H9 (cell line): Measurements from ENCODE around the gene PODNL1. TPM values are rescaled to one million over a fixed set of nuclear protein-coding genes. Genes with fewer than 3 reads are reported as not detected.

ENCODE experiments used
- DNase-seq: peaks from one replicate; pipeline ENCODE4 v3.0.0-alpha.2; 2017
- H2AFZ ChIP-seq: one replicate; pipeline ENCODE4 v1.6.1; 2013; ENCODE audit warnings: mild to moderate bottlenecking, low read length, control low read depth, moderate library complexity
- H2AK5ac ChIP-seq: 2 replicates; pipeline ENCODE4 v1.6.1; 2013; ENCODE audit warnings: low read length, control low read depth, mixed read lengths; ENCODE audit not compliant: insufficient read length
- H2BK120ac ChIP-seq: one replicate; pipeline ENCODE4 v1.6.1; 2013; ENCODE audit warnings: low read depth, mild to moderate bottlenecking, low read length, control low read depth, inconsistent platforms; ENCODE audit not compliant: poor library complexity, severe bottlenecking
- H2BK12ac ChIP-seq: 2 replicates; pipeline ENCODE4 v1.6.1; 2013; ENCODE audit warnings: low read length, control low read depth, mixed read lengths, low read depth; ENCODE audit not compliant: insufficient read length
- H2BK15ac ChIP-seq: 2 replicates; pipeline ENCODE4 v1.6.1; 2013; ENCODE audit warnings: low read depth, low read length, control low read depth
- H2BK20ac ChIP-seq: one replicate; pipeline ENCODE4 v1.6.1; 2013; ENCODE audit warnings: low read depth, mild to moderate bottlenecking, low read length, control low read depth, inconsistent platforms; ENCODE audit not compliant: poor library complexity, severe bottlenecking
- H2BK5ac ChIP-seq: 2 replicates; pipeline ENCODE4 v1.6.1; 2013; ENCODE audit warnings: low read length, control low read depth, mixed read lengths; ENCODE audit not compliant: insufficient read length
- H3K14ac ChIP-seq: 2 replicates; pipeline ENCODE4 v1.6.1; 2013; ENCODE audit warnings: low read length, control low read depth; ENCODE audit not compliant: insufficient read depth
- H3K18ac ChIP-seq: 2 replicates; pipeline ENCODE4 v1.6.1; 2013; ENCODE audit warnings: low read depth, mild to moderate bottlenecking, mixed read lengths, low read length, control low read depth; ENCODE audit not compliant: insufficient read length
- H3K23ac ChIP-seq: 2 replicates; pipeline ENCODE4 v1.6.1; 2013; ENCODE audit warnings: low read length, control low read depth, mixed read lengths, low read depth; ENCODE audit not compliant: insufficient read length
- H3K23me2 ChIP-seq: 2 replicates; pipeline ENCODE4 v1.6.1; 2013; ENCODE audit warnings: low read depth, mild to moderate bottlenecking, mixed read lengths, low read length, control low read depth; ENCODE audit not compliant: insufficient read length, poor library complexity, severe bottlenecking
- H3K27ac ChIP-seq: 2 replicates; pipeline ENCODE4 v1.5.1; 2013; ENCODE audit warnings: low read length, control low read depth, mixed read lengths, low read depth; ENCODE audit not compliant: insufficient read length
- H3K27me3 ChIP-seq: 2 replicates; pipeline ENCODE4 v1.6.1; 2013; ENCODE audit warnings: low read length, control low read depth, inconsistent platforms; ENCODE audit not compliant: insufficient read depth
- H3K4ac ChIP-seq: 2 replicates; pipeline ENCODE4 v1.6.1; 2013; ENCODE audit warnings: low read depth, mild to moderate bottlenecking, control low read depth, inconsistent platforms, low read length, moderate library complexity
- H3K4me1 ChIP-seq: 2 replicates; pipeline ENCODE4 v1.6.1; 2013; ENCODE audit warnings: low read length, control low read depth, inconsistent platforms; ENCODE audit not compliant: insufficient read depth
- H3K4me2 ChIP-seq: 2 replicates; pipeline ENCODE4 v1.6.1; 2013; ENCODE audit warnings: low read length, control low read depth, mixed read lengths; ENCODE audit not compliant: insufficient read length, insufficient read depth
- H3K56ac ChIP-seq: 2 replicates; pipeline ENCODE4 v1.6.1; 2013; ENCODE audit warnings: low read depth, mild to moderate bottlenecking, mixed read lengths, low read length, control low read depth; ENCODE audit not compliant: insufficient read length
- H3K79me1 ChIP-seq: 2 replicates; pipeline ENCODE4 v1.6.1; 2013; ENCODE audit warnings: low read depth, mild to moderate bottlenecking, moderate library complexity, low read length, control low read depth, inconsistent platforms; ENCODE audit not compliant: insufficient read depth, poor library complexity, severe bottlenecking
- H3K79me2 ChIP-seq: 2 replicates; pipeline ENCODE4 v1.6.1; 2013; ENCODE audit warnings: low read length, control low read depth, inconsistent platforms; ENCODE audit not compliant: insufficient read depth
- H3K9ac ChIP-seq: 2 replicates; pipeline ENCODE4 v1.6.1; 2013; ENCODE audit warnings: low read length, control low read depth, mixed read lengths; ENCODE audit not compliant: insufficient read length; ENCODE audit errors: extremely low read depth
- H3K9me3 ChIP-seq: one replicate; pipeline ENCODE4 v1.6.1; 2013; ENCODE audit warnings: low read depth, low read length, inconsistent platforms; ENCODE audit not compliant: control insufficient read depth
- H3T11ph ChIP-seq: one replicate; pipeline ENCODE4 v1.6.1; 2013; ENCODE audit warnings: mild to moderate bottlenecking, low read length, control low read depth, inconsistent platforms
- H4K20me1 ChIP-seq: one replicate; pipeline ENCODE4 v1.6.1; 2013; ENCODE audit not compliant: control insufficient read depth, insufficient read length, insufficient read depth
- H4K5ac ChIP-seq: 2 replicates; pipeline ENCODE4 v1.6.1; 2013; ENCODE audit warnings: low read depth, mild to moderate bottlenecking, mixed read lengths, low read length, control low read depth; ENCODE audit not compliant: insufficient read length
- H4K8ac ChIP-seq: replicated peaks from 2 replicates; pipeline ENCODE4 v1.6.1; 2013; ENCODE audit warnings: low read length, control low read depth, mixed read lengths, low read depth; ENCODE audit not compliant: insufficient read length
- H4K91ac ChIP-seq: 2 replicates; pipeline ENCODE4 v1.6.1; 2013; ENCODE audit warnings: low read depth, mild to moderate bottlenecking, moderate library complexity, mixed read lengths, low read length, control low read depth; ENCODE audit not compliant: insufficient read length
- H3K27ac Mint-ChIP-seq, 3 experiments: 2 replicates in 2 of 3; 3 replicates in 1 of 3; pipeline ENCODE4 v1.8.0; 2020 to 2021; ENCODE audit warnings: mixed read lengths in 3 of 3, mild to moderate bottlenecking in 1 of 3, moderate library complexity in 1 of 3
- H3K27me3 Mint-ChIP-seq: 2 replicates; pipeline ENCODE4 v1.8.0; 2021; ENCODE audit warnings: low read depth, mild to moderate bottlenecking, moderate library complexity, mixed read lengths
- H3K36me3 Mint-ChIP-seq, 3 experiments: 2 replicates in 2 of 3; 3 replicates in 1 of 3; pipeline ENCODE4 v1.8.0; 2020 to 2021; ENCODE audit warnings: low read depth in 3 of 3, mixed read lengths in 3 of 3; ENCODE audit not compliant: insufficient read depth in 1 of 3
- H3K4me1 Mint-ChIP-seq, 2 experiments: 2 replicates each; pipeline ENCODE4 v1.8.0; 2020; ENCODE audit warnings: mixed read lengths in 2 of 2
- H3K4me3 Mint-ChIP-seq, 2 experiments: 2 replicates in 1 of 2; 3 replicates in 1 of 2; pipeline ENCODE4 v1.8.0; 2020 to 2021; ENCODE audit warnings: mild to moderate bottlenecking in 2 of 2, mixed read lengths in 2 of 2, moderate library complexity in 1 of 2
- H3K9me3 Mint-ChIP-seq, 2 experiments: 2 replicates in 1 of 2; 3 replicates in 1 of 2; pipeline ENCODE4 v1.8.0; 2020; ENCODE audit warnings: mild to moderate bottlenecking in 2 of 2, mixed read lengths in 2 of 2, moderate library complexity in 1 of 2
- WGBS: extraction: QIAGEN DNeasy Blood & Tissue Kit; methylation state at CpG from one replicate; pipeline ENCODE4 v1.1.7; 2013; ENCODE audit warnings: missing lambda C conversion rate, low lambda C conversion rate, mixed read lengths; ENCODE audit not compliant: insufficient read length; ENCODE audit errors: extremely low coverage; 5-methylcytosine and 5-hydroxymethylcytosine counted together
- total RNA-seq: library from RNA; stranded (reverse); gene quantifications from 2 replicates; pipeline ENCODE4 v1.2.1, GENCODE V29; 2021
- TF ChIP-seq, protein P1 (sequence below): fragments of 200-600 bp; sonication (generic); conservative IDR thresholded peaks from 3 replicates; pipeline ENCODE4 v1.8.0; 2021; ENCODE audit warnings: antibody characterized with exemption, mild to moderate bottlenecking

The PODNL1 gene
- total RNA-seq, 1 experiment from 2014 or later: 0.68 TPM

- Histone ChIP-seq H2BK120ac (no peak overlapping the region), H4K8ac (no peak overlapping the region), H3K4me2 (no peak overlapping the region), H2AFZ (no peak overlapping the region), H3K27me3 (no peaks in the 10 kb centered on the region), H3K79me2 (no peaks in the 10 kb centered on the region), H3K9me3 (no peaks in the 10 kb centered on the region), H3K27ac (no peak overlapping the region), H4K5ac (no peak overlapping the region), H3K14ac (no peak overlapping the region), H3T11ph (no peak overlapping the region), H3K4me1 (no peaks in the 10 kb centered on the region), H2BK20ac (no peak overlapping the region), H4K91ac (no peak overlapping the region), H3K23ac (no peak overlapping the region), H2BK5ac (no peak overlapping the region), H2BK12ac (no peak overlapping the region), H3K9ac (no peak overlapping the region), H3K56ac (no peak overlapping the region), H3K4ac (no peak overlapping the region), H3K23me2 (no peaks in the 10 kb centered on the region), H2BK15ac (no peak overlapping the region), H3K18ac (no peak overlapping the region), H2AK5ac (no peak overlapping the region), H4K20me1 (no peaks in the 10 kb centered on the region), H3K79me1 (no peaks in the 10 kb centered on the region)
- no peak overlapping the region for H3K4me3 Mint-ChIP-seq
- no peaks in the 10 kb centered on the region for H3K9me3 Mint-ChIP-seq
- H3K27me3 Mint-ChIP-seq: no peaks in the 10 kb centered on the region
- H3K36me3 Mint-ChIP-seq: peaks cover 4 to 37% (median 9%) of the 10 kb centered on the region in 3 experiments; a peak in 6 of 7 replicates
- DNase-seq: no peak
- peaks cover 13 to 20% of the 10 kb centered on the region in 2 experiments for H3K4me1 Mint-ChIP-seq
- peak overlapping the region in 1 of 3 experiments; percentile 68; a peak in 1 of 7 replicates for H3K27ac Mint-ChIP-seq
- no CpG with 5 or more reads among the region's 11 CpGs for WGBS
- TF ChIP-seq, protein P1, sequence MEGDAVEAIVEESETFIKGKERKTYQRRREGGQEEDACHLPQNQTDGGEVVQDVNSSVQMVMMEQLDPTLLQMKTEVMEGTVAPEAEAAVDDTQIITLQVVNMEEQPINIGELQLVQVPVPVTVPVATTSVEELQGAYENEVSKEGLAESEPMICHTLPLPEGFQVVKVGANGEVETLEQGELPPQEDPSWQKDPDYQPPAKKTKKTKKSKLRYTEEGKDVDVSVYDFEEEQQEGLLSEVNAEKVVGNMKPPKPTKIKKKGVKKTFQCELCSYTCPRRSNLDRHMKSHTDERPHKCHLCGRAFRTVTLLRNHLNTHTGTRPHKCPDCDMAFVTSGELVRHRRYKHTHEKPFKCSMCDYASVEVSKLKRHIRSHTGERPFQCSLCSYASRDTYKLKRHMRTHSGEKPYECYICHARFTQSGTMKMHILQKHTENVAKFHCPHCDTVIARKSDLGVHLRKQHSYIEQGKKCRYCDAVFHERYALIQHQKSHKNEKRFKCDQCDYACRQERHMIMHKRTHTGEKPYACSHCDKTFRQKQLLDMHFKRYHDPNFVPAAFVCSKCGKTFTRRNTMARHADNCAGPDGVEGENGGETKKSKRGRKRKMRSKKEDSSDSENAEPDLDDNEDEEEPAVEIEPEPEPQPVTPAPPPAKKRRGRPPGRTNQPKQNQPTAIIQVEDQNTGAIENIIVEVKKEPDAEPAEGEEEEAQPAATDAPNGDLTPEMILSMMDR: no peak
These were observed 37.7 kb upstream of the PODNL1 start for GRCh38 chr19:13975870-13976269.
